Kidney epithelial cell (primary cell): ENCODE results near the gene CELF5. TPM values are rescaled to one million over a fixed set of nuclear protein-coding genes. Genes with fewer than 3 reads are reported as not detected.

Source experiments
- DNase-seq: peaks from one replicate; pipeline ENCODE4 v3.0.0-alpha.2; 2010; ENCODE audit warnings: low read depth
- H3K27me3 ChIP-seq: 2 replicates; pipeline ENCODE4 v1.6.0; 2011; ENCODE audit warnings: low read length; ENCODE audit not compliant: control insufficient read depth, insufficient read depth
- H3K36me3 ChIP-seq: 2 replicates; pipeline ENCODE4 v1.5.1; 2011; ENCODE audit warnings: low read length; ENCODE audit not compliant: control insufficient read depth, insufficient read depth
- H3K4me3 ChIP-seq: 2 replicates; pipeline ENCODE4 v1.5.1; 2011; ENCODE audit warnings: low read depth, mild to moderate bottlenecking, control low read depth, low read length
- CTCF ChIP-seq: IDR thresholded peaks from 2 replicates; pipeline ENCODE4 v1.5.1; 2011; ENCODE audit warnings: mild to moderate bottlenecking, moderate library complexity, low read length, control low read depth, inconsistent platforms; ENCODE audit not compliant: insufficient read depth, poor library complexity, severe bottlenecking
- total RNA-seq: library from RNA; depleted of rRNA; stranded (reverse); fragments of >200 nt; gene quantifications from 2 replicates; pipeline ENCODE4 v1.2.3, GENCODE V29; 2015

Gene CELF5
- total RNA-seq = 0.14 and 0.17 TPM in 2 replicates

GRCh38 chr19:3224346-3225168 lies at the start of gene CELF5:
Gene CELF5, plus strand, starts transcription at chr19:3224661. Its CDS starts 79 bp downstream, at chr19:3224740.
- DNase-seq = no peak
- Histone ChIP-seq H3K4me3 (peak within 1 kb of the TSS; percentile 10), H3K27me3 (peaks cover 53% of the 10 kb centered on the region), H3K36me3 (no peaks in the 10 kb centered on the region)
- no peak for TF ChIP-seq CTCF

GRCh38 chr19:3175781-3176714 lies 48.4 kb upstream of the CELF5 start:
- Histone ChIP-seq H3K4me3 (no peak overlapping the region), H3K27me3 (peaks cover 6% of the 10 kb centered on the region), H3K36me3 (no peaks in the 10 kb centered on the region)
- peak; percentile 67 for DNase-seq
- TF ChIP-seq CTCF = no peak

- TF ChIP-seq CTCF = no peak
- Histone ChIP-seq H3K4me3 (no peak overlapping the region), H3K36me3 (no peaks in the 10 kb centered on the region), H3K27me3 (no peaks in the 10 kb centered on the region)
- peak; percentile 53 for DNase-seq
Observed at GRCh38 chr19:3176715-3177501, 47.6 kb upstream of the CELF5 start.

- TF ChIP-seq CTCF = no peak
- DNase-seq = no peak
- no peaks in the 10 kb centered on the region for H3K36me3 ChIP-seq
- no peak within 1 kb of the TSS for H3K4me3 ChIP-seq
- H3K27me3 ChIP-seq = no peaks in the 10 kb centered on the region
Observed at GRCh38 chr19:3178377-3178972, 46.0 kb upstream of the CELF5 start, which contains the start of gene S1PR4. Gene S1PR4, plus strand, starts transcription at chr19:3178769. Its CDS starts 24 bp downstream, at chr19:3178793.
